Spleen (tissue), 7 donors: ENCODE measurements around the gene YARS1.

Experiments used
- CTCF ChIP-seq, 11 experiments: fragments of 200-600 bp in 7 of 11; fragments of 450-650 bp in 4 of 11; sonication (generic) in 4 of 11; IDR thresholded peaks in 8 of 11; conservative IDR thresholded peaks in 3 of 11; 1 replicate in 7 of 11; 2 replicates in 4 of 11; pipeline versions ENCODE4 v1.4.0 to v1.8.0; 2016 to 2021; ENCODE audit warnings: antibody characterized with exemption in 11 of 11, inconsistent platforms in 4 of 11, mild to moderate bottlenecking in 1 of 11
- POLR2A ChIP-seq, 3 donors: fragments of 450-650 bp; IDR thresholded peaks; one replicate each; pipeline ENCODE4 v1.5.1; 2017; ENCODE audit warnings: antibody characterized with exemption in 3 of 3, mild to moderate bottlenecking in 1 of 3
- POLR2AphosphoS5 ChIP-seq, 3 donors: sonication (generic); formaldehyde crosslinking; IDR thresholded peaks; one replicate each; pipeline ENCODE4 v1.5.1; 2017; ENCODE audit warnings: antibody characterized with exemption in 3 of 3
- donor health status: DM: no; HTN: no; CAD: no; lungs with moderate emphysema.
- donor health status: DM: no; HTN: no; CAD: no.
- donor health status: DM: no; HTN: no; CAD: no.

DNA sequence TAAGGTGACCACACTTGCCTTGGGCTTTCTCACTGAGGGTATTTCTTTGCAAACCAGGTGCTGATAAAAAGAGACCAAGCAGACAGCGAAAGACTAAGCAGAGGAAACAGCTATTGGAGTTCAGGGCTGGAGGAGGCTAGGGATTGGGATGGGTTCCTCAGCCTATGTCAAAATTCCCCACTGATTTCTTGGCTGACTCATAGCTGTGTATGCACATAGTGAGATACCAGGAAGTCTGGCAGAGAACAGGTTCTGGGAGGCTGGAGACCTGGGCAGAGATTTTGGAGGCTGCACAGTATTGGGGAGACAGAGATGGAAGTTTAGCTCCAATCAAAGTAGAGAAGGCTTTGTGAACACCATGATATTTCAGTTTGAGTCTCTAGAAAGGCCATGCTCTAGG is 25.3 kb downstream of the YARS1 start:
- no peak for TF ChIP-seq CTCF (IDR thresholded peaks at IDR 0.05 in 8 of 11, conservative IDR thresholded peaks at IDR 0.05 in 3 of 11)
- no peak for TF ChIP-seq POLR2A (IDR thresholded peaks at IDR 0.05)
- TF ChIP-seq POLR2AphosphoS5 (IDR thresholded peaks at IDR 0.05): no peak
